CD4-positive, alpha-beta T cell treated with Interleukin-15 for 4 hours (primary cell): ENCODE data around the gene PGRMC2.

Source experiments
- DNase-seq: peaks from one replicate; pipeline ENCODE4 v3.0.0-alpha.2; 2020; ENCODE audit warnings: low spot score

PGRMC2 gene

DNA sequence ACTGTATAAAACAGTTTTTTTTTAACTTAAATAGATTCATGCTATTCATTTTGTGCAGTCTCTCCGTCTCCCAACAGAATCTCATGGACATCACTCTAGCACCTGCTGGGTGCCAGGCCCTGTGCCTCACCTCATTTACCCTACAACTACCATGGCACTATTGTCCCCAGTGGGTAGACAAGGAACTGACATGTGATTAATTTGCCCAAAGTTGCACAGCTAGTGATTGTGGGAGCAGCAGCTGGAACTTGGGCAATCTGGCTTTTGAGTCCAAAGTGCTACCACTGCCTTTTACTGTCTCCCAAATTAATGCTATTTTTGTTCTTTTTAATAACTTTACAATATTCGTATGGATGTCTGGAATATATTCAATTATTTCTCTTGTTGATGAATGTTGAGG is 11.2 kb upstream of the PGRMC2 start:
- no peak for DNase-seq

DNA sequence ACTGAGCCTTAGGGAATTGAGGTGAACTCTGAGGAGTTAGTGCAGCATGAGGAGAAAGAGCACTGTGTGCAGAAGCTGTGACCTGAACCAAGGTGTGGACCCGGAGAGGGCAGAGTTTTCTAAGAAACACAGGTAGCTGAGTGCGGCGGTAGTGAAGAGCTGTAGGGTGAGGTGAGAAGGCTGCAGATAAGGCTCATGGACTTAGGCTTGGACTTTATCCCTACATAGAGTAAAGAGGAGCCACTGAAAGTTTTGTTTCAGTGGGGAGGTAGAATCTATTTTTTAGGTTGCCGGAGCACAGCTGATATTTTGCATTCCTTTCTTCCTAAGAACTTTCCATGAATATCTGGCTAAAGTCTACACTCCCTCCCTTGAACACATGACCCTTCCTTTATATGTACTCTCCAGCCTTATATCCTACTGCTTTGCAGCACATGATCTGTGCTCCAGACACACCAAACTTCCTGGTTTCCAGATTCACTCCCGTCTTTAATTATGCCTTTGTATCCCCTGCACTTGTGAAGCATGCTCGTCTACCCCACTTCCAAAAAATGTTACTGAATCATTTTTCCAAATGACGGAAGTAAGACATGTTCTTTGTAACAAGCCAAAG is 10.6 kb upstream of the PGRMC2 start:
- no peak for DNase-seq

DNA sequence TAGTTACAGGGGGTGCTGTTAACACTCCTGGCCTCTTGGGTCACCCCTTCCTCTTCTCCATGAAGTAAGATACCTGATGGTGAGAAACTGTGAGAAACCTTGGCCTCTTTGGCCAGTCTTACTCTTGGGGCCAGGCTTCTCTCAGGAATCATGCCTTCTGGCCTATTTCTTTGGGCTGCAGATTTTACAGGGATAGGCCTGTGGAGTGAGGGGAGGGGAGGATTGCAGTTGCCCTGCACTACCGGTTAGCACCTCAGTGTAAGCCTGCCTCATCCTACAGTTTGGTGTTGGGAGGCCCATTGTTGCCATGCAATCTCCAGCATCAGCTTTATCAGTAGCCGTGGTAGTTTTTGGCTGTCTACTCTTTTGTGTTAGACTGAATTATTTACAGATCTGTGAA is 7.6 kb upstream of the PGRMC2 start:
- DNase-seq, result no peak

DNA sequence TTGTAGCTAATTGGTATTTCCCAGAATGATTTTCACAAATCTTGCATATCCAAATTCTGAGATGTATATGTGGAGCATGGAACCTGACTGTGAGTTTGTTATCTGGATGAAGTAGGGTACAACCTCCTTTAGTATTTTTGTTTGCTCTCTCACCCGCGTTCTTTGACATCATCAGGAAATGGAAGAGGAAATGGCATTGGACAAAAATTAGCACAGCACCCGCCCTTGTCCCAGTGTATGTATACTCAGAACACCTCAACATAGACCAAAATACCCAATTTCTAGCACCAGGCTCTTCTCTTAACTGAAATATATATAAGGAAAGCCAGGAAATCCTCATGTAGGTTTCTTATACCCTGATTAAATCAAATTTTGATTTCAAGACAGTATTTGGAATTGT is 6.9 kb upstream of the PGRMC2 start:
- no peak for DNase-seq

DNA sequence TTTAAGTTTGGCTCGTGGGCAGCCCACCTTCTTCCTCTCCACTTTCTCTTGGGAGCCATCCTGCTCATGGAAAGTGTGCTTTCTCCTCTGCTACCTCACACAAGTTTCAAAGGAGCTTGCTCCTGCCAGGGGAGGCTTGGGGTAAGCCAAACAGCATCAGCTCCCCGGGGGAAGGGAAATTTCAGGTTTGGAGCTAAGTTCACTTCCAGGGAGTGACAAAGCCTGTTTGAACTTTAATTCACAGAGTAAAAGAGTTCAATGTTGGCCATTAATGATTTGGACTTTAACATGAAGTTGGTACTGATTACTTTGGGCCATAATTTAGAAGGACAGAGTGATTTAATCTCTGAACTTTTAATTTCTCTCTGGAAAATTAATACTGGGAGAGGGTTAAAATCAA is 4.7 kb upstream of the PGRMC2 start:
- no peak for DNase-seq

DNA sequence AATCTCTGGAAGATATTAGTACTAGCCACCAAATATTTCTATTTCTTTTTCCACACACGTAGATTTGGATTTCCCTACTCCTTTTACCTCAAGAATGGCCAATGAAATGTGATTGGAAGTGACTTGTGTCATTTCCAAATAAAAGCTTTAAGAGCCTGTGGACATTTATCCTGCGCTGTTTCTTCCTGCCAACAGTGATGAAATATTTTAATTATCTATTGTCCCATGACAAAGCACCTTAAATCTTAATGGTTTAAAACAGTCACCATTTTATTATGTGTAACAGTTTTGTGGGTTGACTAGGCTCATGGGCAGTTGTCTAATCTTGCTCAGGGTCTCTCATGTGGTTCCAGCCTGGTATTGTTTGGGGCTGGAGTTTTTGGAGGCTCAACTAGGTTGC is 3.5 kb upstream of the PGRMC2 start:
- no peak for DNase-seq

DNA sequence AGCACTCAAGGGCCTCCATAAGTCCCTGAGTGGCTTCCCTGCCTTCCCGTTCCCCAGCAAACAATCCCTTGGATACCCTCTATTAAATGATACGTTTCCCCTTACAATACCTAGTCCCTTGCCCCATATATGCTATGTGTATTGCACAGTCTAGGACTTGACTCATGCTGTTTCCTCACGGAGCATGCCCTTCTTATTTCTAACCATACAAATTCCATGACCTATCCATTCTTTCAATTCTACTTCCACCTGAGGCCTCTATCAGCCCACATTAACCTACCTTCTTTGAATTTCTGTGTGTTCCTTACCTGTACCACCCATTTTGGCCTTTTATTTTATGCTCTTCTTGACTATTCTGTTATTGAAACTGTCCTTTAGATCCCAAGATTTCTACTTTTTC is 2.9 kb upstream of the PGRMC2 start:
- no peak for DNase-seq

DNA sequence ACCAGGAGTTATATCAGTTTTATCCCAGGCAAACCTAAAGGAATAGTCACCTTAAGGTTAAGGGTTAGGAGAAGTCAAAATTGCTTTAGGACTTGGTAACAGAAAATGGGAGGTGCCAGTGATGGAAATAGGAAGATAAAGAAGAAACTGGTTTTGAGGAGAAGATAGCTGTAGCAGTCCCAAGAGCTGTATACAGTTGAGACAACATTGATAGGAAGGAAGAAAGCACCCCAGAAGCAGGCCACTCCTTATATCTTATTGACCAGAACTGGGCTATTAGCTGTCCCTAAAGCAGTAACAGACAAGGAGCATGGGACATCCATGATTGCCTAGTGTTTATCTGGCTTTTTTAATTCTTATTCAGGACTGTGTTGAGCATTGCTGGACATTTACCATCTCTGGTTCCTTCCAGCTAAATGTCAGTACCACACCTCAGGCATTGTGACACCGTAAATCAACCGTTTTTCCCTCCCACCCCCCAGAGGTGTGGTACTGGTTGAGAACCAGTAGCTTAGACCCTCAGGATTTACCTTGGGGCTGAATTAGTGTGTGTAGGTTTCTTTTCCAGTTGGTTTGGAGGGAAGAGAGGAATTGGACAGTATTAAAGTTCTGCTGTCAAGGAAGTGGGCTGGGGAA is 2.0 kb upstream of the PGRMC2 start:
- no peak for DNase-seq

DNA sequence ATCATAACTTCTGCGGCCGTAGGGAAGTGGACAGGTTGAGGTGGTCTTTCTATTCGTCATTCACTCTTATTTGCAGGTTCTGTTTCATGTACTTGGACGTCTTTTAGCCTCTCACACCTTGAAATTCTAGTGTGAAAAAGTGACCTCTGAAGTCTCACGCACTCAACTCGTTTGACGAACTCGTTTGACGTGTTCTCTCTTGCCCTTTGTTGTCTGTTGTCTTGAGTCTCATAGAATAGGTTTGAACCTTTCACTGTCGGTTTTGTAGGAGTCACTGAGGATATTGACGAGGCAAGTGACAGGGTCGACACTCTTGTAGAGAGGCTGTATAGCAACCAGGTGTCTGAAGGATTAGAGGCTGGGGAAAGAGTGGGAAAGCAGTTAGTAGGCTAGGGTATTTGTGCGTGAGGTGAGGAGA is 1.1 kb upstream of the PGRMC2 start:
- peak; percentile 24 for DNase-seq

DNA sequence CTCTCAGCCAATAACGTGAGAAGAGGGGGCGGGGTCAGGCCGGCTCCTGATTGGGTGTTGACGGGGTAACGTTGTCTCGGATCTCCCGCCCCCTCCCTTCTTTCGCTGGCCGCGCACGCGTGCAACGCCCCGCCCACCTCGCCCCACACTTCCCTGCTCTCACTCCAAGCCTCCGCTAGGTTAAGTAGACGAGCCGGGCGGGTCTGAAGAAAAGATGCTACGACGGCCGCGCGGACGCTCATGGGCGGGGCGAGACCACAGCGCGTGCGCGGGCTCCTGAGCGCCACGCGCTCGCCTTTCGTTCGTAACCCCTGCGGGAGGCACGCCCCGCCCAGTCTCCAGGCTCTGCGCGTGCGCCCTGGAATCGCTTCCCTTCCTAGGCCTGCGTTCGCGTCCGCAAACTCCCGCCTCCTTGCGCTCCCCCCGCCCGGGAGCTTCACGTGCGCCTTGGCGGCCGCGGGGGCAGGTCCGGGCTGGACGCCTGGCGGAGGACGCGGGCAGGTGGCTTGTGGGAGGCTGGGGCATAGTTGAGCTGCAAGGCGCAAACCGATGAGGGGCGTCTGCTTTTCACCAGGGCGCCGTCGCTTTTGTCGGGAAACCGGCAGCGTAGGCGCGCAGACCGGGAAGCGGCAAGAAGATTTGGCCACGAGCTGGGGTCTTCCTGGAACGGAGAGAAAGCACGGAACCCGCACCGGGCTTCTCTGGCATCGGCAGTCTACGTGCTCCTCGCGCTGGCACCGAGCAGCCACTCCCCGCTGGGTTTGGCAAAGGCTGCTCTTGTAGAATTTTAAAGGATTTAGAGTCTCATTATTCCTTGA is 467 bp upstream of the PGRMC2 start:
- DNase-seq, result peak; percentile 99

DNA sequence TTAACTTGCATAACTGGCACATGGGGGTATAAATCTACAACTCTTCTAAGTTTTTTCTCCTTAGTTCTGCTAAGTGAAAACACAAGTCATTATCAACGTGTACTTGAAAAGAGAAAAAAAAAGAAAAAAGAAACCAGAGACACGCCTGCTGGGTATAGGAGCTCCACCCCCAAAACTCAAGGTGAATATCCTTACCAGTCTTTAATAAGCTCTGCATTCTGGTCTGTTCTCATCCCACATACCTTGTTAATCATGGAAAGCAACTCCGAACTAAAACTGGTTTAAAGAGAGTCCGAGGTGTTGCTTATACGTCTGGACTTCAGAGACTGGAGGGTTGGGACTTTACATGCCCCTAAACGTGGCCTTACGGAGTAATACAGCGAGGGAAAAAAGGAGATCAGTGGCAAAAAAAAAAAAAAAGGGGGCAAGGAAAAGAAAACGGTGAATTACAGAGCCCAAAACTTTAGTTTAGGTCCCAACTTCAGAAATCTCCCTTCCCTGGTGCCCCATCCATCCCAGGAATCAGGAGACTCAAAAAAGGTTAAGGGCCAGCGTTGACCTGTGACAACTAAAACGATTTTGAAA is 1.0 kb downstream of the PGRMC2 start:
- DNase-seq, result peak; percentile 43

DNA sequence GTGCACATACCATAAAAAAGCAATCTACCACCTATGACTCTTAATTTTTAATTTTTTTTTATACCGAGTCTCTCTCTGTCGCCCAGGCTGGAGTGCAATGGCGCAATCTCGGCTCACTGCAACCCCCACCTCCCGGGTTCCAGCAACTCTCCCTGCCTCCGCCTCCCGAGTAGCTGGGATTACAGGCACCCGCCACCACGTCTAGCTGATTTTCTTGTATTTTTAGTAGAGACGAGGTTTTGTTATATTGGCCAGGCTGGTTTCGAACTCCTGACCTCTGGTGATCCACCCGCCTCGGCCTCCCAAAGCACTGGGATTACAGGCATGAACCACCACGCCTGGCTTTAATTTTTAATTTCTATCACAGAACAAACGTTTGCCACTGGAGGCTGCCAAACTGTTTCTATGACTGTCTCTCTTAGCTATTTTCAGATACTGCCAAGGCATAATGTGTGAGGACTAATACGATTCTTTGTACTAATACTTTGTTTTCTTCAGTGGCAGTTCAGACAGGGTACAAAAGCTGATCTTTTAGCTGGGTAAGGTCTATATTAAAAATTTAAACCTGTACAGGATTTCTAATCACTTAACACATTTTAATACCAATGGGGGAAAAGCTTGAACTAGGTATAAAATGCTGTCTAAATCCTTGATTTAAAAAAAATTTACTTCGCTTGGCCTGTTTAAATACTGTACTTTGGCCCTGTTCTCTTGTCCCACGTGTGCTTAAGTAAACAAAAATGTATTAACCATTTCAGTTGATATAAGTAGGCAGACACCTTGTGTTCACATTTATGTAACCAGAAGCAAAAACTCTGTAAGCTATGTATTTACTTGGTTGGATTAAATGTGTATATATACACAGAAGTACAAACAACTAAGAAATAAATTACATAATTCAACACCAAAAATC is 2.3 kb downstream of the PGRMC2 start:
- DNase-seq, result no peak

DNA sequence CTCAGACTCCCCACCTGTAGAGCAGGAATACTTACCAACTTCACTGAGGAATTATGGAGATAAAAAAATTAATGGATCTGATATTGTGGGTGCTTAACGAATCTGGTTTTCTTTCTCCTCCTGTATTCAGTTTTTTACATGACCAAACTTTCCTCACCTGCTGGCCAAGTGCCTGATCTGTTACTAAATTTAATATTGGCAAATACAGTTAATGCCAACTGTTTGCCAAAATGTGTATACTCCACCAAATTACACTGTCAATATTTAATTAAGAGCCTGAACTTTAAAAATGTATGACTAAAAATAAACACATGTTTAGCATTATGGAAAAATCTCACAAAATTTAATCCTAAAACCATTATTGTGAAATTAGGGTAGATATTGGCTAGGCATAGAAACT is 3.3 kb downstream of the PGRMC2 start:
- no peak for DNase-seq

DNA sequence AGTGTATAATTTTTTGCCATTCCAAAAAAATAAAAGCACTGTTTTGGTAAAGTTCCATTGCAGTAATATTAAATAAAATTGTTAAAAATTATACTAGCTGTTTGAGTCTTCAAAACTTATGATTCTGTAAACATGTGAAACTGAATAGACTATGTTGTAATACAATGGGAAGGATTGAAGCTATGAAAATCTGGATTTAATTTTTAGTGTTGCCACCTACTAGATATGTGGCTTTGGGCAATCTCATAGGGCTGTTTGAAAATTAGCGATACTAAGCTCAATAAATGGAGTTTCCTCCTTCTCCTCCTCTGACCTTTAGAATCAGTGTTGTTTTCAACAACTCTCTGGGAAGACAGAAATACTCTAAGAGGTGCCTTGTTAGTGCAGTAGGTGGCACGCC is 4.5 kb downstream of the PGRMC2 start:
- no peak for DNase-seq

DNA sequence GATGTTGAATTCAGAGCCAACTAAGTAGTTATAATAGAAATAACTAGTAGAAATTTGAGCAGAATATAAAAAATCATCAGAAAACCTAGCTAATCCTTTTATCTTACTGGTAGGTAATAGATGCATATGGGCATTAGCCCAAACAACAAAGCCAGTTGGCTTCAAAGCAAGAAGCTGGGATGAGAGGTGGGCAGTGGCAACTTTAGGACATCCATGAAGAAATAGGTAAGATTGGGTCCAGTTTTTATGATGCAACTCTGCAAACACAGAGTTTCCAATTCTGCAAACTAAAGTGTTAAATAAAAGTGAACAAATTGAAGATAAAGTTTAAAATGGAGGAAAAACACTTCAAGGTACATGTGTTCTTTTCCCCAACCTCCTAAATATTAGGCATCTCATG is 5.1 kb downstream of the PGRMC2 start:
- DNase-seq, result no peak

DNA sequence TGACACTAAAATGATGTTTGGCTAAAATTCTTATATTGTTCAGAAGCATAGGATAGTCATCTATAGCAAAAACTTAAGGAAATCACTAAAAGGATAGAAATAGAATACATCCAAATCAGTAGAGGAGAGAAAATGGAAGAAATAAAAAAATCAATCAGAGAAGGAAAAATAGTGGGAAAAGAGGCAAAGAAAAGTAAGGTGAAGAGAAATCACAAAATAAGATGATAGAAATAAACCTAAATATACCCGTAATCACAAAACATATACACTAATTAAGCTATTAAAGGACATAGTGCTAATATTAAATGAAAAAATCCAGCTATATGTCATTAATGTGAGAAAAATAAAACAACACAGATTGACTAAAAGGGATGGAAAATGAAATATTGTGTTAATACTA is 6.3 kb downstream of the PGRMC2 start:
- no peak for DNase-seq

DNA sequence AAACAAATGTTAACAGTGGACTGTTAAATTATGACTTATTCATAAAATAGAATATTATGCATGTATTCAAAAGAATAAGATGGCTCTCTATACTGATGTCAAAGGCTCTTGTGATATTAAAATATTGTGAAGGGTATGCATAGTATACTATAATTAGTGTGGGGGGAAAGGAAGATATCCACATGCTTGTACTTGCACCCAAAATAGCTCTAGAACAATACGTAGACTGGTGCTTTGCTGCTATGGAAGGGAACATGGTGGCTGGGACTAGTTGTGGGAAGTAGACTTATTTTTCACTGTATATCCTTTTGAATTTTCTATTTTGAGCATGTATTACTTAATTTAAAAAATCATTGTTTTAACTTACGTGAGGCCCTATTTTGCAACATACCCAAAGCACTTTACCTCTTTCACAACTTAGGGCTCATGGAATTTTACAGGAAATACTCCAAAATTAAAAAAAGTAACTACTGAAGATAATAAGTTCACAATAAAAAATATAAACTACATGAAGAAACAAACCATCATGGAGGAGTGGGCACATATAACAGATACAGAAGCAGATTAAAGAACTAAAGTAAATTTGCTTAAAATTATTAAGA is 7.9 kb downstream of the PGRMC2 start:
- DNase-seq, result no peak

DNA sequence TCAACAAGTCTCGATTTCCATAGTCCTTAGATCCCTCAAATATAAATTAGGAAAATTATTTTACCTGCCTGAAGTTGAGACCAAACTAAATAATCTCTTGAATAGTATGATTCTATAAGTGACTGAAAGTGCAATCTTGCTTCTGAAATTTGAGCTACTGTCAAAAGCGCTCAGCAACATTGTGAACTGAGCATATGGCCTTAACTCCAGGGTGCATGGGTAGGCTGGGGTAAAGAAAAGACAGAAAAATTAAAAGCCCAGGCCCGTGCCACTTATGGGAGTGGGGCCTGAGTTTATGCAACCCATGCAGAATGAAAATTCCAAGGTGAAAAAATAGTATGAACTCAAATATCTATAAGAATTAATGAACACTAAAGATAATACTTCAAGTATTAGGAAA is 9.8 kb downstream of the PGRMC2 start:
- DNase-seq, result no peak

DNA sequence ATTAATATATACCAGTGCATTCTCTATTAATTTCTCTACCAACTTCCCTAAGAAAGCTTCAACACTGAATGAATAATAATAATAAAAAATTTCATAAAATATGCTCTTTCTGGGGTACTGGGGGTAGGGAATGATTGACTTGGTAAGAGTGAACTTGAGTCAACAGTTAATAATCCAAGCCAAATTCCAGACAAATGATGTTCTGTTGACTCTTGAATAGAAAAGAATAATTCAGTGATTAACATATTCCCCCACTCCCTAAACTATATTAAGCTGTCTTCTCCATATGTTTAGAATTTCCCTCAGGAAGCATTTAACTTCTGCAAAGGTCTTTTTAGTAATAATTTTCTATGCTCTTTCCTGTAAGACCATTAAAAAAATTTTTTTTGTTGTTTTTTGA is 12.3 kb downstream of the PGRMC2 start:
- DNase-seq, result no peak

DNA sequence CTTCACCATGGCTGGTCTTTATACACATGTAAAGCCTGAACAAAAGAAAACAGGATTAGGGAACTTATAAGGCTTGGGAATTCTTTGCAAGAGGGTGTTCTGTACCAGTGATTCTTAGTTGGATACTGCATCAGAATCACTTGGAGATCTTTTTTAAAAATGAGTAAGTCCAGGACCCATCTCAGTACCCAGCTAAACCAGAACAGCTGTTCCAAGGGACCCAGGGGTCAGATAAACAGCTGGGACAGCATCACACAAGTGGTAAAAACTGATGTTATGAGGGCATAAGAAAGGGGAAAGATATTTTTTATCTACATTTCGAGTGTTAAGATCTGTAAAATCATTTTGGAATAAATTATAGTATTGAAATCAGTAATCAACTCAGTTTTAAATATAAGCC is 16.1 kb downstream of the PGRMC2 start:
- DNase-seq, result no peak

DNA sequence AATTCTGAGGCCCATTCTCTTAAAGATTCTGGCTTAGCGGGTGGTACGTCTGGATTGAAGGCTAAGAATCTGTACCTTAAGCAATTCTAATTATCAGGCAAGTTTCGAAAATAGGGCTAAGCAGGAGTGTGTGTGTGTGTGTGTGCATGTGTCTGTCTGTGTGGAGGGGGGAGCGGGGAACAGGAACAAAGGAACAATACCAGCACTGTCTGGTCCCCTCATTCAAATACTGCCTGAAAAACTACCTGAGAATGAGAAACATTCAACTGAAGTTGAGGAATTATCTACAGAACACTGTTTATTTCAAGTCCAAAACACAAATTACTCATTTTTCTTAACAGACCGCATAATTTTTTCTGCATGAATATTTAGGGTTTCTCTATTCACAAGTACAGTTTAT is 18.6 kb downstream of the PGRMC2 start:
- DNase-seq, result no peak

DNA sequence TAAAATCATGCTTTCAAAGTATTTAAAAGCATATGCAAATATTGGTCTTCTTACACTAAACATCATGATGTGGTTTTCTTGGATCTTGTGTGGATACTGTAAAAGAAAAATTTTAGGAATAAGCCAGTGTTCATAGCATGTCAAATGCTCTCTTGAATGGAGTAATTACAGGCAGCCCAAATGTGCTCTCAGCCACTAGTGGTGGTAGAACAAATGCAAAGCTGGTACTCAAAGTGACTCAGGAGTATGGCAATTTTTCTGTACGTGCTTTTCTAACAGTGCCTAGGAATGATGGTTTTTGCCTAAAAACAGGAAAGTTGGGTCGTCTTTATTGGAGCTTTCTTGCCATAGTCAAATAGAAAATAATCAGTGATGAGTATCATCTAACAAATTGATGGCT is 19.9 kb downstream of the PGRMC2 start:
- no peak for DNase-seq
